GM12878 (cell line): ENCODE measurements around the gene HERC4. TPM values are rescaled to one million over a fixed set of nuclear protein-coding genes. Genes with fewer than 3 reads are reported as not detected.

Experiments
- ASH2L ChIP-seq: fragments of 300-600, 200-600 bp; sonication (generic); IDR thresholded peaks from 2 replicates; pipeline ENCODE4 v1.6.1; 2017; ENCODE audit warnings: low read depth, mild to moderate bottlenecking, borderline replicate concordance
- BACH1 ChIP-seq: fragments of 450-650 bp; IDR thresholded peaks from 2 replicates; pipeline ENCODE4 v1.6.1; 2017; ENCODE audit warnings: mild to moderate bottlenecking, borderline replicate concordance
- CBX3 ChIP-seq: fragments of 200-600 bp; sonication (generic); IDR thresholded peaks from 2 replicates; pipeline ENCODE4 v1.6.1; 2016; ENCODE audit warnings: low read depth, borderline replicate concordance
- GATAD2B ChIP-seq: fragments of 450-650 bp; conservative IDR thresholded peaks from 2 replicates; pipeline ENCODE4 v1.6.1; 2017; ENCODE audit warnings: low read depth, mild to moderate bottlenecking, moderate library complexity
- HDGF ChIP-seq: fragments of 450-650 bp; IDR thresholded peaks from 2 replicates; pipeline ENCODE4 v1.6.1; 2016; ENCODE audit warnings: antibody characterized with exemption
- JUND ChIP-seq: IDR thresholded peaks from 2 replicates; pipeline ENCODE4 v1.6.1; 2012; ENCODE audit warnings: low read depth, mild to moderate bottlenecking, low read length, improper control_type of control experiment, moderate library complexity
- MTA3 ChIP-seq: IDR thresholded peaks from 2 replicates; pipeline ENCODE4 v1.6.1; 2012; ENCODE audit warnings: low read length, inconsistent platforms, borderline replicate concordance
- PAX5 ChIP-seq: IDR thresholded peaks from 2 replicates; pipeline ENCODE4 v1.6.1; 2011; ENCODE audit warnings: low read depth, low read length, borderline replicate concordance
- RAD21 ChIP-seq: IDR thresholded peaks from 2 replicates; pipeline ENCODE4 v1.6.1; 2011; ENCODE audit warnings: mild to moderate bottlenecking, low read depth, low read length, moderate library complexity; ENCODE audit not compliant: insufficient read depth
- RUNX3 ChIP-seq: IDR thresholded peaks from 2 replicates; pipeline ENCODE4 v1.6.1; 2012; ENCODE audit warnings: low read length, inconsistent platforms
- SP1 ChIP-seq: IDR thresholded peaks from one replicate; pipeline ENCODE4 v1.6.1; 2011; ENCODE audit warnings: low read depth, low read length
- SUPT20H ChIP-seq: IDR thresholded peaks from 2 replicates; pipeline ENCODE4 v1.6.1; 2011; ENCODE audit warnings: low read depth, mild to moderate bottlenecking, low read length, moderate library complexity, borderline replicate concordance; ENCODE audit not compliant: control insufficient read depth
- ZNF274 ChIP-seq: IDR thresholded peaks from one replicate; pipeline ENCODE4 v1.8.0; 2011; ENCODE audit not compliant: insufficient read length, insufficient read depth
- polyA plus RNA-seq, 11 experiments: library from polyadenylated mRNA; depleted of rRNA in 4 of 11; unstranded in 6 of 11; stranded (reverse) in 5 of 11; fragments of >200 nt; fragmentation: Nextera tagmentation in 4 of 11; fragmentation: Illumina TruSeq in 1 of 11; extraction: Ambion mirVana in 4 of 11; extraction: Trizol in 1 of 11; gene quantifications; 1 replicate in 1 of 11; 2 replicates in 10 of 11; pipeline versions ENCODE4 v1.2.1 to v1.2.3, GENCODE V29; 2011 to 2016; ENCODE audit warnings: inconsistent platforms in 2 of 11, missing spikeins in 2 of 11, low read depth in 1 of 11
- total RNA-seq, 4 experiments: library from RNA; depleted of rRNA in 3 of 4; stranded (reverse); fragments of >200 nt in 3 of 4; fragmentation: Illumina TruSeq in 1 of 4; extraction: Trizol in 1 of 4; gene quantifications; 2 replicates each; pipeline versions ENCODE4 v1.2.1 to v1.2.3, GENCODE V29; 2013 to 2021
- TF ChIP-seq, protein P1 (sequence below): fragments of 450-650 bp; IDR thresholded peaks from 2 replicates; pipeline ENCODE4 v1.6.1; 2017; ENCODE audit warnings: mild to moderate bottlenecking, moderate library complexity
- TF ChIP-seq, protein P2 (sequence below): IDR thresholded peaks from 2 replicates; pipeline ENCODE4 v1.6.1; 2011; ENCODE audit warnings: mild to moderate bottlenecking, low read depth, low read length, moderate library complexity; ENCODE audit not compliant: insufficient replicate concordance
- TF ChIP-seq, protein P3 (sequence below): fragments of 450-650 bp; IDR thresholded peaks from 2 replicates; pipeline ENCODE4 v1.6.1; 2018; ENCODE audit warnings: borderline replicate concordance, mild to moderate bottlenecking; ENCODE audit not compliant: partially characterized antibody
- TF ChIP-seq, protein P4 (sequence below): fragments of 450-650 bp; IDR thresholded peaks from 2 replicates; pipeline ENCODE4 v1.6.1; 2016; ENCODE audit warnings: mild to moderate bottlenecking, moderate library complexity, borderline replicate concordance

The HERC4 gene
- total and polyA plus RNA-seq, 10 of the 15 experiments (the other 5 are each of a cell fraction or from before 2014, with no cell fraction given): 9.7 to 36.8 (median 23.4) TPM

DNA sequence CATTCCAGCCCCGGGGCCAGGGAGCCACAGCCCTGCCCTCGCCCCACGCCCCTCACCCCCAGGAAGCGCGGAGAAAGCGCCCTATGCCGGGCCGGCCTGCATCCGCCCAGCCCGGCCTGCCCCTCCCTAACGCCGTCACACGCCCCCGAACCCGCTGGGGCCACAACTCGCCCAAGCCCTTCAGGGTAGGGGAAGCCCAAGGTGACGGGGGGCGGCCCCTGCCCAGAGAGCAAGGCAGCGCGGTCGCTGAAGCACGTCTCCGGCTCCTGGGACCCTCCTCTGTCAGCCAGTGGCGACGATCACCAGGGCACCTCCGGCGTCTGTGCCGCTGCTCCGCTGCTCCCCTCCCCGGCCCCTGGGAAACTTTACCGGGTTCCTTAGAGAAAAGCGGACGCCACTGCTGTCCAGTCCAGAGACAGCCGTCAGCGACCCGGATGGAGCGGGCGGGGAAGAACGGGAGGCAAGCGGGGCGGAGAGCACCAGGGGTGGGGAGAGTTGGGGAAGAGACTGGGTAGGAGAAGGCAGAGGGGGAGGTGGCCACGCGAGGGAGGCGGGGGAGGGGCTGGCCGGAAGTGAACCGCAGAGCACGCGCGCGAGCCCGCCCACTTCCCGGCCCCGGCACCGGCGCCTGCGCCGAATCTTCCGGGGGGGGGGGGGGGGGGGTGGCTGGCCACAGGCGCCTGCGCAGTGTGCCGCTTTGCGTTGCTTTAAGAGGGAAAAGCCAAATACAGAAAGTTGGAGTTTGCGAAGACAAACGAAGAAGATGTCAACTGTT, at the start of gene HERC4 (continued):
- TF ChIP-seq MTA3: no peak
- peak; percentile 81 for TF ChIP-seq PAX5
- no peak for TF ChIP-seq CBX3
- TF ChIP-seq, protein P1, sequence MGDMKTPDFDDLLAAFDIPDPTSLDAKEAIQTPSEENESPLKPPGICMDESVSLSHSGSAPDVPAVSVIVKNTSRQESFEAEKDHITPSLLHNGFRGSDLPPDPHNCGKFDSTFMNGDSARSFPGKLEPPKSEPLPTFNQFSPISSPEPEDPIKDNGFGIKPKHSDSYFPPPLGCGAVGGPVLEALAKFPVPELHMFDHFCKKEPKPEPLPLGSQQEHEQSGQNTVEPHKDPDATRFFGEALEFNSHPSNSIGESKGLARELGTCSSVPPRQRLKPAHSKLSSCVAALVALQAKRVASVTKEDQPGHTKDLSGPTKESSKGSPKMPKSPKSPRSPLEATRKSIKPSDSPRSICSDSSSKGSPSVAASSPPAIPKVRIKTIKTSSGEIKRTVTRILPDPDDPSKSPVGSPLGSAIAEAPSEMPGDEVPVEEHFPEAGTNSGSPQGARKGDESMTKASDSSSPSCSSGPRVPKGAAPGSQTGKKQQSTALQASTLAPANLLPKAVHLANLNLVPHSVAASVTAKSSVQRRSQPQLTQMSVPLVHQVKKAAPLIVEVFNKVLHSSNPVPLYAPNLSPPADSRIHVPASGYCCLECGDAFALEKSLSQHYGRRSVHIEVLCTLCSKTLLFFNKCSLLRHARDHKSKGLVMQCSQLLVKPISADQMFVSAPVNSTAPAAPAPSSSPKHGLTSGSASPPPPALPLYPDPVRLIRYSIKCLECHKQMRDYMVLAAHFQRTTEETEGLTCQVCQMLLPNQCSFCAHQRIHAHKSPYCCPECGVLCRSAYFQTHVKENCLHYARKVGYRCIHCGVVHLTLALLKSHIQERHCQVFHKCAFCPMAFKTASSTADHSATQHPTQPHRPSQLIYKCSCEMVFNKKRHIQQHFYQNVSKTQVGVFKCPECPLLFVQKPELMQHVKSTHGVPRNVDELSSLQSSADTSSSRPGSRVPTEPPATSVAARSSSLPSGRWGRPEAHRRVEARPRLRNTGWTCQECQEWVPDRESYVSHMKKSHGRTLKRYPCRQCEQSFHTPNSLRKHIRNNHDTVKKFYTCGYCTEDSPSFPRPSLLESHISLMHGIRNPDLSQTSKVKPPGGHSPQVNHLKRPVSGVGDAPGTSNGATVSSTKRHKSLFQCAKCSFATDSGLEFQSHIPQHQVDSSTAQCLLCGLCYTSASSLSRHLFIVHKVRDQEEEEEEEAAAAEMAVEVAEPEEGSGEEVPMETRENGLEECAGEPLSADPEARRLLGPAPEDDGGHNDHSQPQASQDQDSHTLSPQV: no peak
- no peak for TF ChIP-seq ASH2L
- no peak for TF ChIP-seq SUPT20H
- TF ChIP-seq BACH1: 0 out of 2 replicates have a peak, but pooled peaks have one; percentile 79
- TF ChIP-seq, protein P2, sequence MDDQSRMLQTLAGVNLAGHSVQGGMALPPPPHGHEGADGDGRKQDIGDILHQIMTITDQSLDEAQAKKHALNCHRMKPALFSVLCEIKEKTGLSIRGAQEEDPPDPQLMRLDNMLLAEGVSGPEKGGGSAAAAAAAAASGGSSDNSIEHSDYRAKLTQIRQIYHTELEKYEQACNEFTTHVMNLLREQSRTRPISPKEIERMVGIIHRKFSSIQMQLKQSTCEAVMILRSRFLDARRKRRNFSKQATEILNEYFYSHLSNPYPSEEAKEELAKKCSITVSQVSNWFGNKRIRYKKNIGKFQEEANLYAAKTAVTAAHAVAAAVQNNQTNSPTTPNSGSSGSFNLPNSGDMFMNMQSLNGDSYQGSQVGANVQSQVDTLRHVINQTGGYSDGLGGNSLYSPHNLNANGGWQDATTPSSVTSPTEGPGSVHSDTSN: no peak
- TF ChIP-seq RUNX3: peak; percentile 26; the same call in 1 of the 2 replicates
- peak; percentile 85 for TF ChIP-seq GATAD2B
- no peak for TF ChIP-seq ZNF274
- no peak for TF ChIP-seq SP1
- TF ChIP-seq, protein P3, sequence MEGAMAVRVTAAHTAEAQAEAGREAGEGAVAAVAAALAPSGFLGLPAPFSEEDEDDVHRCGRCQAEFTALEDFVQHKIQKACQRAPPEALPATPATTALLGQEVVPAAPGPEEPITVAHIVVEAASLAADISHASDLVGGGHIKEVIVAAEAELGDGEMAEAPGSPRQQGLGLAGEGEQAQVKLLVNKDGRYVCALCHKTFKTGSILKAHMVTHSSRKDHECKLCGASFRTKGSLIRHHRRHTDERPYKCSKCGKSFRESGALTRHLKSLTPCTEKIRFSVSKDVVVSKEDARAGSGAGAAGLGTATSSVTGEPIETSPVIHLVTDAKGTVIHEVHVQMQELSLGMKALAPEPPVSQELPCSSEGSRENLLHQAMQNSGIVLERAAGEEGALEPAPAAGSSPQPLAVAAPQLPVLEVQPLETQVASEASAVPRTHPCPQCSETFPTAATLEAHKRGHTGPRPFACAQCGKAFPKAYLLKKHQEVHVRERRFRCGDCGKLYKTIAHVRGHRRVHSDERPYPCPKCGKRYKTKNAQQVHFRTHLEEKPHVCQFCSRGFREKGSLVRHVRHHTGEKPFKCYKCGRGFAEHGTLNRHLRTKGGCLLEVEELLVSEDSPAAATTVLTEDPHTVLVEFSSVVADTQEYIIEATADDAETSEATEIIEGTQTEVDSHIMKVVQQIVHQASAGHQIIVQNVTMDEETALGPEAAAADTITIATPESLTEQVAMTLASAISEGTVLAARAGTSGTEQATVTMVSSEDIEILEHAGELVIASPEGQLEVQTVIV: no peak
- TF ChIP-seq HDGF: peak; percentile 89
- no peak for TF ChIP-seq RAD21
- TF ChIP-seq, protein P4, sequence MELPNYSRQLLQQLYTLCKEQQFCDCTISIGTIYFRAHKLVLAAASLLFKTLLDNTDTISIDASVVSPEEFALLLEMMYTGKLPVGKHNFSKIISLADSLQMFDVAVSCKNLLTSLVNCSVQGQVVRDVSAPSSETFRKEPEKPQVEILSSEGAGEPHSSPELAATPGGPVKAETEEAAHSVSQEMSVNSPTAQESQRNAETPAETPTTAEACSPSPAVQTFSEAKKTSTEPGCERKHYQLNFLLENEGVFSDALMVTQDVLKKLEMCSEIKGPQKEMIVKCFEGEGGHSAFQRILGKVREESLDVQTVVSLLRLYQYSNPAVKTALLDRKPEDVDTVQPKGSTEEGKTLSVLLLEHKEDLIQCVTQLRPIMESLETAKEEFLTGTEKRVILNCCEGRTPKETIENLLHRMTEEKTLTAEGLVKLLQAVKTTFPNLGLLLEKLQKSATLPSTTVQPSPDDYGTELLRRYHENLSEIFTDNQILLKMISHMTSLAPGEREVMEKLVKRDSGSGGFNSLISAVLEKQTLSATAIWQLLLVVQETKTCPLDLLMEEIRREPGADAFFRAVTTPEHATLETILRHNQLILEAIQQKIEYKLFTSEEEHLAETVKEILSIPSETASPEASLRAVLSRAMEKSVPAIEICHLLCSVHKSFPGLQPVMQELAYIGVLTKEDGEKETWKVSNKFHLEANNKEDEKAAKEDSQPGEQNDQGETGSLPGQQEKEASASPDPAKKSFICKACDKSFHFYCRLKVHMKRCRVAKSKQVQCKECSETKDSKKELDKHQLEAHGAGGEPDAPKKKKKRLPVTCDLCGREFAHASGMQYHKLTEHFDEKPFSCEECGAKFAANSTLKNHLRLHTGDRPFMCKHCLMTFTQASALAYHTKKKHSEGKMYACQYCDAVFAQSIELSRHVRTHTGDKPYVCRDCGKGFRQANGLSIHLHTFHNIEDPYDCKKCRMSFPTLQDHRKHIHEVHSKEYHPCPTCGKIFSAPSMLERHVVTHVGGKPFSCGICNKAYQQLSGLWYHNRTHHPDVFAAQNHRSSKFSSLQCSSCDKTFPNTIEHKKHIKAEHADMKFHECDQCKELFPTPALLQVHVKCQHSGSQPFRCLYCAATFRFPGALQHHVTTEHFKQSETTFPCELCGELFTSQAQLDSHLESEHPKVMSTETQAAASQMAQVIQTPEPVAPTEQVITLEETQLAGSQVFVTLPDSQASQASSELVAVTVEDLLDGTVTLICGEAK: peak; percentile 45; the same call in 1 of the 2 replicates
- TF ChIP-seq JUND: no peak
